HFF-Myc (cell line): ENCODE measurements around the gene RELA.

Source experiments
- DNase-seq: peaks from one replicate; pipeline ENCODE4 v3.0.0-alpha.2; 2011; ENCODE audit warnings: low read depth; ENCODE audit errors: extremely low read depth
- H3K4me3 ChIP-seq: replicated peaks from 2 replicates; pipeline ENCODE4 v1.5.1; 2011; ENCODE audit warnings: low read depth, mild to moderate bottlenecking, control low read depth, low read length
- TF ChIP-seq, protein P1 (sequence below): IDR thresholded peaks from 2 replicates; pipeline ENCODE4 v1.5.1; 2012; ENCODE audit warnings: mild to moderate bottlenecking, low read depth, low read length, control low read depth; ENCODE audit errors: missing control alignments

The RELA gene

DNA sequence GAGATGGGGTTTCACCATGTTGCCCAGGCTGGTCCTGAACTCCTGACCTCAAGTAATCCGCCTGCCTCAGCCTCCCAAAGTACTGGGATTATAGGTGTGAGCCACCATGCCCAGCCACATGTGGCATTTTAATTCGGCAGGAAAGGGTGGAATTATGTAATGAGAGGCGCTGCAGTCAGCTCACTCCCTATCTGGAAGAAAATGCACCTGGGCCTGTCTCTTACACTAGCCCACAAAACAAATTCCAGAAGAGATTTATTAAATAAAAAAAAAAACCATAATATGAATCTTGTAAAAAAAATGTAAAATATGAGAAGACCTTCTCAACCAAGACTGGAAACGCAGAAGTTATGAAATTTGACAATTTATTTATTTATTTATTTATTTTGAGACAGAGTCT lies 41.1 kb upstream of the RELA start:
- no peak for DNase-seq
- H3K4me3 ChIP-seq: no peak overlapping the region
- TF ChIP-seq, protein P1, sequence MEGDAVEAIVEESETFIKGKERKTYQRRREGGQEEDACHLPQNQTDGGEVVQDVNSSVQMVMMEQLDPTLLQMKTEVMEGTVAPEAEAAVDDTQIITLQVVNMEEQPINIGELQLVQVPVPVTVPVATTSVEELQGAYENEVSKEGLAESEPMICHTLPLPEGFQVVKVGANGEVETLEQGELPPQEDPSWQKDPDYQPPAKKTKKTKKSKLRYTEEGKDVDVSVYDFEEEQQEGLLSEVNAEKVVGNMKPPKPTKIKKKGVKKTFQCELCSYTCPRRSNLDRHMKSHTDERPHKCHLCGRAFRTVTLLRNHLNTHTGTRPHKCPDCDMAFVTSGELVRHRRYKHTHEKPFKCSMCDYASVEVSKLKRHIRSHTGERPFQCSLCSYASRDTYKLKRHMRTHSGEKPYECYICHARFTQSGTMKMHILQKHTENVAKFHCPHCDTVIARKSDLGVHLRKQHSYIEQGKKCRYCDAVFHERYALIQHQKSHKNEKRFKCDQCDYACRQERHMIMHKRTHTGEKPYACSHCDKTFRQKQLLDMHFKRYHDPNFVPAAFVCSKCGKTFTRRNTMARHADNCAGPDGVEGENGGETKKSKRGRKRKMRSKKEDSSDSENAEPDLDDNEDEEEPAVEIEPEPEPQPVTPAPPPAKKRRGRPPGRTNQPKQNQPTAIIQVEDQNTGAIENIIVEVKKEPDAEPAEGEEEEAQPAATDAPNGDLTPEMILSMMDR: no peak

DNA sequence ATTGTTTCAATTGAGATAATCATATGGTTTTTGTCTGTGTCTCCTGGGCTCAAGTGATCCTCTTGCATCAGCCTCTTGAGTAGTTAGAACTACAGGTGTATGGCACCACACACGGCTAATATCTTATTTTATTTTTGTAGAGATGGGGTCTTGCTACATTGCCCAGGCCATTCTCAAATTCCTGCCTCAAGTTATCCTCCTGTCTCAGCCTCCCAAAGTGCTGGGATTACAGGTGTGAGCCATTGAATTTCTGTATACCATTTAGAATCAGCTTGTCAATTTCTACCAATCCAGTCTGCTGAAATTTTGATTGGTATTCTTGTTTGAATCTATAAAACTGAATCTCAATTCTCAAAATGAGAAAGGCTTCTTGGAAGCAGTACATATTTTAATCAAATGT lies 39.0 kb upstream of the RELA start:
- no peak for DNase-seq
- TF ChIP-seq, protein P1: no peak
- H3K4me3 ChIP-seq: no peak overlapping the region

DNA sequence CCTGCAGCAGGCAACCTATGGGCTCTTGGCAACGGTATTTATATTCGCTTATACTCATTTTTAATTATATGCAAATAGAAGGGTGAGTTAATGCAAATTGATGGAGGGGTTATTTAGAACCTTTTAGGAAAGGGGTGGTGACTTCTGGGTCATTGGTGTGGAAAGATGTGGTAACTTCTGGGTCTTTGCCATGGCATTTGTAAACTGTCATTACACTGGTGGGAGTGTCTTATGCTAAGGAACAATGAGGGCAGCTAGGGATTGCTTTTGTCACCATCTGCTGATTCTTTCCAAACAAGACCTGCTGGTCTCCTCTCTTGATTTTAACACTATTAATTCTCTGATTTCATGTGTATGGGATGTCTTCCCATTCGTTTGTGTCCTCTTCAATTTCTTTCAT lies 37.7 kb upstream of the RELA start:
- no peak overlapping the region for H3K4me3 ChIP-seq
- DNase-seq: no peak
- TF ChIP-seq, protein P1: no peak

DNA sequence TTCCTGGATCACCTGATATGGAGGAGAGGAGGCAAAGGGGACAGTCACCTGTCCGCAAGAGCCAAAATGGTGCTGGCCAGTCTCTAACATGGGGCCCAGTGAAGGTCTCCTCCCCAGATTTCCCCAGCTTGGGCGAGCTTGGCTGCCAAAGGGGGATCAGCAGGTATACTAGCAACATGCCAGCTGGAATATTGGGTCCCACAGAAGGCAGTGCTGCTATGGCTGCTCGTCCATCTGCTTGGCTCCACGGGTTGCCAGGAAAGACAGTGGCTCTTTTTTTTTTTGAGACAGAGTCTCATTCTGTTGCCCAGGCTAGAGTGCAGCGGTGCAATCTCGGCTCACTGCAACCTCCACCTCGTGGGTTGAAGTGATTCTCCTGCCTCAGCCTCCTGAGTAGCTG lies 36.6 kb upstream of the RELA start:
- no peak for DNase-seq
- no peak overlapping the region for H3K4me3 ChIP-seq
- TF ChIP-seq, protein P1: no peak

DNA sequence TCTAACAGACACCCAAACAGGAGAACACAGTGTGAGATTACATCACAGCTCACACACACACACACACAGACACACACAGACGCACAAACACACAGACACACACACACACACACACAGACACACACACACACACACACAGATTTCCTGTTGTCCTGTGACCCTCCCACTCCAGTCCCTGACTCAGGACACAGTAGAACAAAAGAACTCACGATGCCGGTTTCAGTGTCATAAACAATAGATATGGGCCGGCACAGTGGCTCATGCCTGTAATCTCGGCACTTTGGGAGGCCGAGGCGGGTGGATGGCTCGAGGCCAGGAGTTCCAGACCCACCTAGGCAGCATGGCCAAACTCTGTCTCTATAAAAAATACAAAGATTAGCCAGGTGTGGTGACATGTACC lies 35.5 kb upstream of the RELA start:
- TF ChIP-seq, protein P1: no peak
- no peak for DNase-seq
- H3K4me3 ChIP-seq: no peak overlapping the region

DNA sequence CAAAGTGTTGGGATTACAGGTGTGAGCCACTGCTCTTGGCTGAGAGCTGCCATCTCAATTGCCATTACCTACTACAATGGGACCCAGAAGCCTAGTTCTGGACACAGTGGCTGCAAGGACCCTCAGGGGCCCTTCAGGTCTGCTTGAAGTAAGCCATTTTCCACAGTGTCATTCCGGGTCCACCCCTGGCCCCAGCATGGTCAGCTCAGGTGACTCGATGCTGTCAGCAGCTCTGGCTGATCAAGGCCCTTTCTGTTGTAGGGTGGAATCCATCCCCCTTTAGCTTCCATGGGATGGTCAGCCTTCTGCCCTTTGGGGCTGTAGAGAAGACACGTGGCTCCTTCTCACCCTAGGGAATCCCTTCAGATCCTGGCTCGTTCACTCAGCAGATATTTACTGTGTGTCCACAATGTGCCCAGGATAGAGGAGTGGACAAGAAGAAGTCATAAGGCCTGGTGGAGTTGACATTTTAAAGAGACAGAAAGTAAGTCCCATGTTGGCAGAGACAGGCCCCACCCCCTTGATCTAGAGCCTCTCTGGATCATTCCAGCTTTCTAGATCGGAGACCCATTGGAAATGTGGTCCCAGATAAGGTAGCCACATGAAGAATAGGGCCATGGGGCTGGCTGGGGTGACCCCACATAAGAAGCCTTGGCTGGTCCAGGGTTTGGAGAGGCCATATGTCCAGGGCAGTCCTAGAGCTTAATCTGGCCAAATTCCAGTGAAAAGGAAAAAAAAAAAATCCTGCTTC lies 34.3 kb upstream of the RELA start:
- TF ChIP-seq, protein P1: no peak
- no peak overlapping the region for H3K4me3 ChIP-seq

More for the DNA sequence above, 34.3 kb upstream of the RELA start:
- no peak for DNase-seq
